Adipocyte (in vitro differentiated cells): ENCODE results near the gene IKZF1.

Source experiments
- DNase-seq: peaks from one replicate; pipeline ENCODE4 v3.0.0-alpha.2; 2015; ENCODE audit warnings: low read depth
- H3K27me3 ChIP-seq: replicated peaks from 2 replicates; pipeline ENCODE4 v1.7.0; 2013; ENCODE audit warnings: mild to moderate bottlenecking, low read length, moderate library complexity; ENCODE audit not compliant: control insufficient read depth, insufficient read depth
- H3K36me3 ChIP-seq: 2 replicates; pipeline ENCODE4 v1.7.0; 2013; ENCODE audit warnings: low read length, mild to moderate bottlenecking, moderate library complexity; ENCODE audit not compliant: control insufficient read depth, insufficient read depth, severe bottlenecking
- H3K4me1 ChIP-seq: 2 replicates; pipeline ENCODE4 v1.7.0; 2013; ENCODE audit warnings: mild to moderate bottlenecking, low read length, moderate library complexity; ENCODE audit not compliant: control insufficient read depth, insufficient read depth
- H3K4me3 ChIP-seq: 2 replicates; pipeline ENCODE4 v1.7.0; 2013; ENCODE audit warnings: mild to moderate bottlenecking, low read length, moderate library complexity
- H3K9ac ChIP-seq: 2 replicates; pipeline ENCODE4 v1.7.0; 2013; ENCODE audit warnings: mild to moderate bottlenecking, low read length, moderate library complexity
- H3K9me3 ChIP-seq: 2 replicates; pipeline ENCODE4 v1.7.0; 2013; ENCODE audit warnings: mild to moderate bottlenecking, low read length, moderate library complexity; ENCODE audit not compliant: control insufficient read depth

Gene IKZF1

DNA sequence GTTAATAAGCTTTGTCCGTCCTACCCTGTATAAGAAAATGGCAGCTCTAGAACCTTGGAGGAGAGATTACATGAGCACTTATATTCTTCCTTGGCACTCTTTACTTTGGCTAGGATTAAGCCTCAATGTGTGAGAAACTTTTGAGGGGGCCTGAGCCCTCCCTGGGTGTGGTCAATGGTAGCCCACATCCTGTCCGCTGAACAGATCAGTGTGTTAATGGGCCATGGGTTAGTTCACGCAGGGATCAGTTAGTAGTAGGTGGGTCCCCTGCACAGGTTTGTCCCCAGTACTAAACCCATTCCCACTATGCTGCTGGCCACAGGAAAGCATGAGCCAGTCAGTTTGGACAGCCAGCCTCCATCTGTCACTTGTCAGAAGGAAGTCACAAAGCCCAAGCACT lies 20.2 kb upstream of the IKZF1 start:
- Histone ChIP-seq H3K9me3 (no peaks in the 10 kb centered on the region), H3K4me3 (no peak overlapping the region), H3K36me3 (no peaks in the 10 kb centered on the region), H3K9ac (no peak overlapping the region), H3K27me3 (peaks cover 9% of the 10 kb centered on the region), H3K4me1 (no peaks in the 10 kb centered on the region)
- no peak for DNase-seq

DNA sequence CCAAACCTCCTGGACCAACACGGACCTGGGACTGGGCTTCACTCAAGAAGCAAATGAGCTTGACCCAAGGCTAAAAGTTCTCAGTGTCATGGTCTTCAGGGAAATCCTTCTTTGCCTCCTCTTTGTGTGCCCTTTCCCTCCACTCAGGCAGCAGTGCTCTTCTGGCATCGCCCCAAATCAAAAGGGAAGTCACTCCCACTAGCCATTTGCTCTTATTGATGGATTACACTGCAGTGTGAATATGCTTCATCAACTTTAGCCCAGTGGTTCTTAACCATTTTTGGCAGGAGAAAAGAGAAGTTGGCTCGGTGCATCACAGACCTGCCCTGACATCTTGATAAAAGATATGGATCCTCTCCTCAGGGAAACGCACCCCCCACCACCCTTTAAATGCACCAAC lies 19.2 kb upstream of the IKZF1 start:
- H3K9ac ChIP-seq, result no peak overlapping the region
- peaks cover 9% of the 10 kb centered on the region for H3K27me3 ChIP-seq
- H3K9me3 ChIP-seq, result no peaks in the 10 kb centered on the region
- H3K4me3 ChIP-seq, result no peak overlapping the region
- H3K4me1 ChIP-seq, result no peaks in the 10 kb centered on the region
- no peak for DNase-seq
- H3K36me3 ChIP-seq, result no peaks in the 10 kb centered on the region

DNA sequence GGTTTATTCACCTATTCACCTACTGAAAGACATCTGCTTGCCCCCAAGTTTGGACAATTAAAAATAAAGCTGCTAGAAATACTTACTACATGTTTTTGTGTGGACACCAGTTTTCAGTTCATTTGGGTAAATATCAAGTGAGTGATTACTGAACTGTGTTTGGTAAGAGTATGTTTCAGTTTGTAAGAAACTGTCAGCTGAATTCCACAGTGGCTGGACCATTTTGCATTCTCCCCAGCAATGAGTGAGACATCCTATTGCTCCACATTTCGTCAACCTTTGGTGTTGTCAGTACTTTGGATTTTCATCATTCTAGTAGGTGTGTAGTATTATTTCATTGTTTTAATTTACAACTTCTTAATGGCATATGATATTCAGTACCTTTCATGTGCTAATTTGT lies 17.4 kb upstream of the IKZF1 start:
- peaks cover 9% of the 10 kb centered on the region for H3K27me3 ChIP-seq
- H3K9ac ChIP-seq, result no peak overlapping the region
- no peak overlapping the region for H3K4me3 ChIP-seq
- no peaks in the 10 kb centered on the region for H3K36me3 ChIP-seq
- H3K4me1 ChIP-seq, result no peaks in the 10 kb centered on the region
- no peak for DNase-seq
- no peaks in the 10 kb centered on the region for H3K9me3 ChIP-seq

DNA sequence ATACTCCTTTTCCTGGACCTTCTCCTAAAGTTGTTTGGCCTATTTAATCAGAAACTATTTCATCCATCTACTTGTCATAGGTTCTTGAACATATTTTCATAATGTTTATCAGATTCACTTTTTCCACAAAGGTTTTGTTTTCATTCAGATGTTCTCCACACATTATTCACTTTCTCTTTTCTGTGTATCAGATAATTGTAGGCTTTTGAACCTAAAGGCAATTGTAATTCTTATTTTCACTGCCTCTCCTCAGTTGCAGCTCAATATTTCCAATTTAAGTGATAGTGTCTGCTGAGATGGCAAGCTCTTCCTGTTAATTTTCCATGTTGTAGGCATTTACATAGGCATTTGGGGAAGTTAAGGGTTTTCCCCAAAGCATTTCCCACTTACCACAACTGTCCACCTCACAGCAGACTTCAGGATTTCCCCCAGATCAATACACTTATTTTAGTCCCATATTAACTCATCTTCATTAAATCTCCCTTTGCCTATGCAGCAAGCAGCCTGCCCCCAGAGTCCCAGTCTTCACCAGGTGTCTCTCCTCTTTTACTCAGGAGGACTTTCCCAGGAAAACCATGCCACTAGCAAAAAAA lies 12.3 kb upstream of the IKZF1 start:
- H3K9me3 ChIP-seq, result no peaks in the 10 kb centered on the region
- H3K36me3 ChIP-seq, result no peaks in the 10 kb centered on the region
- peaks cover 8% of the 10 kb centered on the region for H3K27me3 ChIP-seq
- H3K9ac ChIP-seq, result no peak overlapping the region
- H3K4me3 ChIP-seq, result no peak overlapping the region
- H3K4me1 ChIP-seq, result no peaks in the 10 kb centered on the region
- no peak for DNase-seq

DNA sequence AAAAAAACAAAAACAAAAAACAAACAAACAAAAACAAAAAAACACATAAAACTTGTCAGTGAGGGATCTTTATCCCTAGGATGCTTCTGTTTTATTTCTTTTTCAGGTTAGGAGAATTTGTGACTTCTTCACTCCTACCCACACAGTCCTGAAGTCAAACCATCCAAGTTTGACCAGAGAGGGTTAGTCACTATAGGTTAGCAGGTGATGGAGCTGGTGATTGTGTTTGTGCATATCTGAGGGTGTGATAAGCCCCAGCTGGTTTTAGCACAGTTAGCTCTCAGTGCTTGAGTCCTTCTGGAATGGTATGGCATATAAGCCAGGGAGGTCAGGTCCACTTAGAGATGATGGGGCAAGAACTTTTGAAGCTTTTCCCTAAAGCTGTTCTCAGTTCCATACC lies 11.8 kb upstream of the IKZF1 start:
- Histone ChIP-seq H3K27me3 (peaks cover 8% of the 10 kb centered on the region), H3K36me3 (no peaks in the 10 kb centered on the region), H3K4me1 (no peaks in the 10 kb centered on the region), H3K9ac (no peak overlapping the region), H3K9me3 (no peaks in the 10 kb centered on the region), H3K4me3 (no peak overlapping the region)
- no peak for DNase-seq

DNA sequence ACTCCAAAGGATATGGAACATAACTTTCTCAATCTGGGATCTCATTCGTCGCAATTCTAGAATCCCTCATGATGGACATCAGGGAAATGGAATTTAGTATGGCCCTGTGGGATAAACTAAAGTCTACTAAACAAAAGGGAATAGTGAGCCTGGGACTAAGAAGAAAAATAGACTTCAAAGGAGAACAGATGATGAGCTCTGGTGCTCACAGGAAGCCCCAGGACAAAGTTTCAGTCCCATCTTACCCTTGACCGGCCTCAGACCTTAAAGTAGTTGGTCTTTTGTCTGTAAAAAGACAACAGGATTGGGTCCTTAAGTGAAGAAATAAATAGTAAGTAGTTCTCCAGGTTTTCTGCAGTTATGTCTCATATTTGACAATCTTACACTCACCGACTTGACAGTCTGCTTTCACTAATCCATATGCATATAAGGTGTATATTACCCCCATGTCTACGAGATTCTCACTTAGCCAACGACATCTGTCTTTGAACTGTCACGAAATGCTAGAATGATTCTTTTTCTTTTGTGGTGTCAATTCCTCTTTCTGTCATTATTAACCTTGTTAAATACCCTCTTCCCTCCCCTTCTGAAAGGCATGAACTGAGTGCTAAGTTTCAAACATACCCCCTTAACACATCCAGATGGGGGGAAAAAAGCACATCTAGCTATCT lies 10.9 kb upstream of the IKZF1 start:
- H3K9ac ChIP-seq, result no peak overlapping the region

DNA sequence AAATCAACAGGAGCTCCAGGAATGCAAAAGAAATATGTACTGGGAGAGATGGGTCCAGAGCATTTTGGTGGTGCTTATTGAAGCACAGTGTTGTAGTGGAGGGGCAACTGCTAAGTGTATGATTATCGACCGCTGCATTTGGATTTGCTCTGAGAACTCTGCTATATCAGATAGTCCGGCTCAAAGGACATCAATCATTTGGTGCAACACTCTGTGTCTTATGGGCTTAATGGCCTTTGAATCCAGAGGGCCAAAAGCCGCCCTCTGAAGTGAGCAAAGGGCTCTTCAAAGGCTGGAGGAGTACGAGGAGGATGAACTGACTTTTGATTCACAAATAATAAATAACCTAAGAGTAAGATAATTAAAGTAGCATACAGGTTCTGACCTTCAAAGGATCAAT lies 9.4 kb upstream of the IKZF1 start:
- Histone ChIP-seq H3K27me3 (peaks cover 3% of the 10 kb centered on the region), H3K36me3 (no peaks in the 10 kb centered on the region), H3K9me3 (no peaks in the 10 kb centered on the region), H3K4me3 (no peak overlapping the region), H3K4me1 (no peaks in the 10 kb centered on the region), H3K9ac (no peak overlapping the region)
- DNase-seq, result no peak

More for the DNA sequence above, 10.9 kb upstream of the IKZF1 start:
- Histone ChIP-seq H3K36me3 (no peaks in the 10 kb centered on the region), H3K9me3 (no peaks in the 10 kb centered on the region), H3K27me3 (peaks cover 8% of the 10 kb centered on the region), H3K4me1 (no peaks in the 10 kb centered on the region), H3K4me3 (no peak overlapping the region)
- DNase-seq, result no peak

DNA sequence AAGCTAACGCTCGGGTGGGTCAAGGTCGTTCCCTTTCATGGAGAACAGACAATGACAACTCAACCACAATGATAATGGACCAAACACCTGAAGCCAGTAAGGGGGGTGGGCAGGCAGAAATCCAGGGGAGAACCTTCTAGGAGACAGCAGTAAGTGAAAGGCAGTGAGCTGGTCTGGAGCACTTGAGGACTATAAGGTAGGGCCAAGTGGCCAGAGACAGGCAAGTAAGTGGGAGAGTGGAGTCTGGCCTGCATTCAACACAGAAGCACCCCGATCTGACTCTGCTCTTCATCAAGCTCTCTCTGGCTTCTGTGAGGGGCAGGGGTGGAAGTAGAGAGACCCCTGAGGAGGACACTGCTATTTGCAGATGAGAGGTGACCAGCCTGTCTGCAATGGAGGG lies 7.7 kb upstream of the IKZF1 start:
- H3K27me3 ChIP-seq, result peaks cover 12% of the 10 kb centered on the region
- H3K36me3 ChIP-seq, result no peaks in the 10 kb centered on the region
- no peak overlapping the region for H3K9ac ChIP-seq
- DNase-seq, result no peak
- no peaks in the 10 kb centered on the region for H3K9me3 ChIP-seq
- H3K4me1 ChIP-seq, result no peaks in the 10 kb centered on the region
- H3K4me3 ChIP-seq, result no peak overlapping the region

DNA sequence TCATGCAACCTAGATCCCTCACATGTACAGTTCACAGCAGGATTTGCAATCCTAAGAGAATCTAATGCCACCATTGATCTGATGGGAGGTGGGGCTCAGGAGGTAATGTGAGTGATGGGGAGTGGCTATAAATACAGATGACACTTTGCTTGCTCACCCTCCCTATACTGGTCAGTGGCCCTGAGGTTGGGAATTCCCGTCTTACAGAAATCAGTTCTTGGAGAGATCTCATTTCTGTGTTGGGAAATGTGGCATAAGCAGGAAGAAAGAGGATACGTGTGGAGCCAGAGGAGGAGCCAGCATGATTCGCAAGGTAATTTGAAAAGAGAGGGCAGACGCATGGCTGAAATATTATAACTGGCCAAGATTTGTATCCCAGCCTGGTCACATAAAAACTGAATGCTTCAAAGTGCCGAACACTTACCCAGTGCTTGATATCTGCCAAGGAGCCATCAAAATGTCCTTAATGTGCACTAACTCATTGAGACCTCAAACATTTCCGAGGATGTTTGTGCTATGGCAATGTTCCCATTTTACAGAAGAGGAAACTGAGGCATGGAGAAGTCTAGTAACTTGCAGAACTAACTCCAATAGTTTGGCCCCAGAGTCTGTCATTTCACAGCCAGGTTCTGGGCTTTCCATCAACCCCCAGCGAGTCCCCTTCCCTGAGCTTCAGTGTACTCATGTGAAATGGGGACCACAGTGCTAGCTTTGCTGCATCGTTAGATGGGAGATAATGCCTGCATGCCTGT lies 5.5 kb upstream of the IKZF1 start:
- Histone ChIP-seq H3K36me3 (no peaks in the 10 kb centered on the region), H3K9me3 (no peaks in the 10 kb centered on the region), H3K9ac (no peak overlapping the region), H3K4me3 (no peak overlapping the region), H3K27me3 (peaks cover 28% of the 10 kb centered on the region), H3K4me1 (no peaks in the 10 kb centered on the region)
- no peak for DNase-seq

DNA sequence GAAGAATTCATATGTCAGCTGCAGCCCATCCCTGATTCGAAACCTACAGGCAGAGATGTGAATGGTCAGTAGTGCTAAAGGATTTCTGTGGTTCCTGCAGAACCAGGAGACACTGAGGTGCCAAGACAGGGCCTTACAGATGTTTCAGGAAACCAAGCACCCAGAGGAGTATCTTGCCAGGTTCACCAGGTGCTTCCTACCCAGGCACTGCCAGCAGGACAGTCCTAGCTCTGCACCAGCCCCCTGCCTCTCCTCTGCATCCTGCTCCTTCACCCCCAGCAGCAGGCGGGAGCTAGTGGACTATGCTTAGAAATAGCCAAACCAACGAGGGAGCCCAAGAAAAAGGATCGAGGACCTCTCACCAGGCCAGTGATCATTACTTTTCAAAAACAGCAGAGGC lies 4.2 kb upstream of the IKZF1 start:
- no peak overlapping the region for H3K9ac ChIP-seq
- DNase-seq, result no peak

DNA sequence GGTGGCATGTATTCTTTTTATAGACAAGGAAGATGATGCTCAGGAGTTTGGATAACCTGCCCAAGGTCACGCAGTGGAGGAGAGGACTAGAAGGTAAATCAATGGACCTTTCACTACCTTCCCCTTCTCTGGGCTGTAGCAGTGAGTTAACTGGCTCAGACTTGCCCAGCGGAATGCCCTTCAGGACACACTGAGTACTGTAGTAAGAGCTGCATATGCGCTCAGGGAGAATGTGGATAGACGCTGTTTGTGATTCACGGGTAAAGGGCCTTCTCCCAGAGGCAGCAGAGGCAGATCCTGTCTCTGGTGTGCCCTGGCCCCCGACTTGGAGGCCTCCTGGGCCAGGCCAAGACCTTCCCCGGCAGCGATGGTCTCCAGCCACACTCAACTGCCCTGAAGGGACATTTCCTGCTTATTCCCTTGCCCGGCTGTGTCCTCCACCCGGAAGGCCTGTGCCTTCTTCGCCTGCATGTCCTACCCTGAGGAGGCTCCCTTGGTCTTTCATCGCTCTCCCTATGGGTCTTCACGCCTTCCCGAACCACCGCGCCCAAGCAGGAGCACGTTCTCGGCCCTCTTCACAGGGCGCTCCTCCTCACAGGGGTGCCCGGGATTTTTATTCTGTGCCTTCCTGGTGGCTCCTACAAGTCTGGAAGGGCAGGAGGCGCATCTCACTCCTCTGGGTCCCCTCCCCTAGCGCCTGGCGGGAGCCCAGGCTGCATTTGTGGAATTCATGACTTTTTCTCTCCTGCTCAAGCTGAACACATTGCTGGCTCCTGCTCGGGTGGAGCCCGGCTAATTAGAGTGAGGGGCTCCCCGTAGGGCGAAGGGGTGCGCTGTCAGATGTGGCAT lies 1.8 kb upstream of the IKZF1 start:
- Histone ChIP-seq H3K4me1 (no peaks in the 10 kb centered on the region), H3K9ac (no peak overlapping the region), H3K9me3 (no peaks in the 10 kb centered on the region), H3K27me3 (peaks cover 51% of the 10 kb centered on the region), H3K36me3 (no peaks in the 10 kb centered on the region), H3K4me3 (no peak overlapping the region)
- DNase-seq, result no peak

More for the DNA sequence above, 4.2 kb upstream of the IKZF1 start:
- H3K4me1 ChIP-seq, result no peaks in the 10 kb centered on the region
- H3K36me3 ChIP-seq, result no peaks in the 10 kb centered on the region
- no peaks in the 10 kb centered on the region for H3K9me3 ChIP-seq
- no peak overlapping the region for H3K4me3 ChIP-seq
- H3K27me3 ChIP-seq, result peaks cover 36% of the 10 kb centered on the region
